Subcutaneous adipose tissue (tissue), 4 donors: Measurements from ENCODE around the gene TOLLIP. TPM values are rescaled to one million over a fixed set of nuclear protein-coding genes. Genes with fewer than 3 reads are reported as not detected.

Source experiments
- total RNA-seq, 4 donors: library from RNA; depleted of rRNA; stranded (reverse); fragments of >200 nt; gene quantifications; one replicate each; pipeline ENCODE4 v1.1.0, GENCODE V29; 2016
- TF ChIP-seq, protein P1 (sequence below): fragments of 450-650 bp; IDR thresholded peaks from one replicate; pipeline ENCODE4 v1.5.1; 2016; ENCODE audit warnings: low read depth, mild to moderate bottlenecking, control low read depth, antibody characterized with exemption, moderate library complexity

TOLLIP gene
- total RNA-seq, 4 donors from 2014 or later: 20.5 to 40.9 (median 27.4) TPM

DNA sequence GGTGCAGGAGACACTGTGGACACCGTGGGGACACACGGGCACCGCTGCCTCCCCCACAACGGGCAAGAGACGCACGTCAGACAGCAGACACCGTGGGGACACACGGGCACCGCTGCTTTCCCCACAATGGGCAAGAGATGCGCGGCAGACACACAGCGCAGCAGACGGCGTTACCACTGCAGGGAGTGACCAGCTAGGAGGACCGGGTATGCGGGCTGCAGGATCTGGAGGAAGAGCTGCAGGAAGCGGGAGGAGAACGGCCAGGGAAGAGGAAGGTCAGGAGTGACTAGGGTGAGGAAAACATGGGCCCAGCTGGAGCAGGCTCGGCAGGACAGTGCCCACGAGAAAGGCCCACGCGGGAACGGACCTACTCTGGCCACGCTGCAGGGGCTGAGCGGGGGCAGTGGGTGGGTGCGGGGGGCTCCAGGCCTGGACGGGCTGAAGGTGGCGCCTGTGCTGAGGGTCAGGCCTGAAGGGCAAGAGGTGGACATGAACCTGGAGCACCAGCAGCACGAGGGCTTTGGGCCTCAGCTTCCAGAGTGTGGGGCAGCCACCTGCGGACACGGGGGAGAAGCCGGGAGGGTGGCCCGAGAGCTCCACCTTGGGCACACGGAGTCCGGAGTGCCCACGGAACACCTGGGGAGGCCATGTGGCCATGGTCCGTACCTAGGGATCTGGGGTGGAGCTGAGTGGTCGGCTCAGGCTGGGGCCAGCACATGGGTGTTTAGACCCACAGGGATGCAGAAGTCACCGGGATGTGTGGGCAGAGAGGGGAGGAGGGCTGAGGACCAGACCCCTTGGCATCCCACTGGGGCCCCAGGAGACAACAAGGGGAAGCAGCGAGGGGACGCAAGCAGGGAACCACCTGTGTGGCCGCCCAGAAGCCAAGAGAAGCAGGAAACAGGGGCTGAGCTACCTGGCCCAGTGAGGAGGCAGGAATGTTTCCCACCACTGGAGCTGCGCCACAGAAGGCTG is 16.5 kb downstream of the TOLLIP start:
- TF ChIP-seq, protein P1, sequence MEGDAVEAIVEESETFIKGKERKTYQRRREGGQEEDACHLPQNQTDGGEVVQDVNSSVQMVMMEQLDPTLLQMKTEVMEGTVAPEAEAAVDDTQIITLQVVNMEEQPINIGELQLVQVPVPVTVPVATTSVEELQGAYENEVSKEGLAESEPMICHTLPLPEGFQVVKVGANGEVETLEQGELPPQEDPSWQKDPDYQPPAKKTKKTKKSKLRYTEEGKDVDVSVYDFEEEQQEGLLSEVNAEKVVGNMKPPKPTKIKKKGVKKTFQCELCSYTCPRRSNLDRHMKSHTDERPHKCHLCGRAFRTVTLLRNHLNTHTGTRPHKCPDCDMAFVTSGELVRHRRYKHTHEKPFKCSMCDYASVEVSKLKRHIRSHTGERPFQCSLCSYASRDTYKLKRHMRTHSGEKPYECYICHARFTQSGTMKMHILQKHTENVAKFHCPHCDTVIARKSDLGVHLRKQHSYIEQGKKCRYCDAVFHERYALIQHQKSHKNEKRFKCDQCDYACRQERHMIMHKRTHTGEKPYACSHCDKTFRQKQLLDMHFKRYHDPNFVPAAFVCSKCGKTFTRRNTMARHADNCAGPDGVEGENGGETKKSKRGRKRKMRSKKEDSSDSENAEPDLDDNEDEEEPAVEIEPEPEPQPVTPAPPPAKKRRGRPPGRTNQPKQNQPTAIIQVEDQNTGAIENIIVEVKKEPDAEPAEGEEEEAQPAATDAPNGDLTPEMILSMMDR: no peak

DNA sequence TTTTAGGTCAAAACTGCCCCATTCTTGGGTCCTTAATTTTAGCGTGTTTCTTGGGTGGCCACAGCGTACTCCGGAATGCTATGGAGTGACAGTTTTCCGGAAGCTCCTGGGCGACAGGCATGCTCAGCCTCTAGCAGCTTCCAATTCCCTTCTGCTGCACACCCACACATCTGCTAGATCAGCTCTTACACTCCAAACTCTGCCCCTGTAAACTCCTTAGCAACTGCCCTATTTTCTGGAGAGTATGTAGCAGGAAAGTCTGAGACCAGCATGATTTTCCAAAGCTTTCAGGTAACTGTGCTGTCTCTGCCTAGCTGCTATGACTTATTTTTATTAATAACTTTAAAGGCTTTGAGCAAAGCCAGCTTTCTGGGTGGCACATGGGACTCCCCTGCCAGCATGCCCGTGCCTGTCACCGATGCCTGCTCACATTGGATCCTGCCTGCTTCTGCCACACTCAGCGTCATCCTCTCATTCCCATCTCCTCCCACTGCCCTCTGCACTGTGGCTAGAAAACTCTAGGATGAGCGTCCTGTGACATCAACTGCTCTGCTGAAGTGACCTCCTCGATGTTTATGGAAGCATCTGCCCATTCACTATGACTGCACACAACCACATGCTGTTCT is 17.3 kb downstream of the TOLLIP start:
- TF ChIP-seq, protein P1: no peak

- TF ChIP-seq, protein P1: no peak
Measured at GRCh38 chr11:1291295-1292017, 18.0 kb downstream of the TOLLIP start.

DNA sequence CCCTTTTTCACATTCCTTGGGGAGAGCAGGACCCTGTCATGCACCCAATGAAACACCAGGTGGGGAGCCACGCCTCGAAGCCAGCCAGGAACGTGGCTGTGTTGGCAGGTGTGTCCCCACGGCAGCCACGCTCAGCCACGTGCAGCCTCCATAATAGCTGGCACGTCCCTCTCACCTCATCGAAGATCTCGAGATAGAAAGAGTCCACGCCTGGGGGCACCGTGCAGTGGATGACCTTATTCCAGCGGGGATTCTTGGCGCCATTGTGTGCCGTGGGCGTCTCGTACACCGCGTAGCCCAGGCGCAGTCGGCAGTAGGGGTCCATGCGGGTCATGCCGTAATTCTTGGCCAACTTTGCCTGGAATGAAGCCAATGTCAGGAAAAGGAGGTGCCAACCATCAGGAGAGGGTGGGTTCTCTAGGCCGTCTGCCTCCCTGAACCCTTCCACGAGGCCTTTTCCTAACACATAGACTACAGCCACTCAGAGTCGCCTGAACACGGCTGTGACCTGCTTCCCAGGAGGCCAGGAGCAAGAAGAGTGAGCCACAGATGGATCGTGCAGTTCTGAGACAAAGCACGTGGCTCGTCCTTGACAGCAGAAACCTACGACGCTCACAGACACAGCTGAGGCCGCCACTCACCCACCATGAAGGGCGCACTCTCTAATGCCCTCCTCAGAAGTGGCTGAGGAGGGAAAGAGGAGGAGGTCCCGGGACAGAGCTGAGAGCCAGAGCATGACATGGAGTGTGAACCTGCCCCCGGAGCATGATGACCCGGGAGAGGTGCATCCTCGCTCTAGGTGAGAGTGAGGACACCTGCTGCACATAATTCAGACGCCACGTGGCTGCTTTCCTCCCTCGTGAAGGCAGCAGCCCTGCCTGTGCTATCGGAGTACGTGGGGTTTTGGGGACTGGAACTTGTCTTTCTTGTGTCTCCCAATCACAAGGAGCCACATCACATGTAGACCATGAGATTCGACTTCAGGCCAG is 19.1 kb downstream of the TOLLIP start:
- TF ChIP-seq, protein P1: no peak

DNA sequence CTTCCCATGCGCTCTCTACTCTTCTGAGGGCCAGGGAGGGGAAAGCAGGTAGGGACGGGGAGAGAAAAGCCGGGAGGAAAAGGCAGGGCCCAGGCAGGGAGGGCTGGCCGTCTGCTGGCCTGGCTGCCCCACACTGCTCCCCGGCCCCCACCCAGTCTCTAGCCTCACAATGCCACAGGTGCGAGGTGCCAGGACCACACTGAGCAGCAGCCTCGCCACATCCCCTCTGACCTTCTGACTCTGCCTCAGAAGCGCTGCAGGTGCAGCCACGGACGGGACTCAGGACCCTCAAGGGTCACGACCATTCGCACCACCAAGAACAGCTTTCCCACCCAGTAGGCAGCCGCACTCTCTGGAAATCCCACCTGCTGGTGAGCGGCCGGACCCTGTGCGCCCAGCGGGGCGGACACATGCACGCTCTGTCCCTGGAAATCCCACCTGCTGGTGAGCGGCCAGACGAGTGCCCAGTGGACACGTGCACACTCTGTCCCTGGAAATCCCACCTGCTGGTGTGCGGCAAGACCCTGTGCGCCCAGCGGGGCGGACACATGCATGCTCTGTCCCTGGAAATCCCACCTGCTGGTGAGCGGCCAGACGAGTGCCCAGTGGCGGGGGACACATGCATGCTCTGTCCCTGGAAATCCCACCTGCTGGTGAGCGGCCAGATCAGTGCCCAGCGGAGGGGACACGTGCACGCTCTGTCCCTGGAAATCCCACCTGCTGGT is 20.1 kb downstream of the TOLLIP start:
- TF ChIP-seq, protein P1: no peak
